ENCODE data around the gene CRYBA2.

Gene CRYBA2

DNA sequence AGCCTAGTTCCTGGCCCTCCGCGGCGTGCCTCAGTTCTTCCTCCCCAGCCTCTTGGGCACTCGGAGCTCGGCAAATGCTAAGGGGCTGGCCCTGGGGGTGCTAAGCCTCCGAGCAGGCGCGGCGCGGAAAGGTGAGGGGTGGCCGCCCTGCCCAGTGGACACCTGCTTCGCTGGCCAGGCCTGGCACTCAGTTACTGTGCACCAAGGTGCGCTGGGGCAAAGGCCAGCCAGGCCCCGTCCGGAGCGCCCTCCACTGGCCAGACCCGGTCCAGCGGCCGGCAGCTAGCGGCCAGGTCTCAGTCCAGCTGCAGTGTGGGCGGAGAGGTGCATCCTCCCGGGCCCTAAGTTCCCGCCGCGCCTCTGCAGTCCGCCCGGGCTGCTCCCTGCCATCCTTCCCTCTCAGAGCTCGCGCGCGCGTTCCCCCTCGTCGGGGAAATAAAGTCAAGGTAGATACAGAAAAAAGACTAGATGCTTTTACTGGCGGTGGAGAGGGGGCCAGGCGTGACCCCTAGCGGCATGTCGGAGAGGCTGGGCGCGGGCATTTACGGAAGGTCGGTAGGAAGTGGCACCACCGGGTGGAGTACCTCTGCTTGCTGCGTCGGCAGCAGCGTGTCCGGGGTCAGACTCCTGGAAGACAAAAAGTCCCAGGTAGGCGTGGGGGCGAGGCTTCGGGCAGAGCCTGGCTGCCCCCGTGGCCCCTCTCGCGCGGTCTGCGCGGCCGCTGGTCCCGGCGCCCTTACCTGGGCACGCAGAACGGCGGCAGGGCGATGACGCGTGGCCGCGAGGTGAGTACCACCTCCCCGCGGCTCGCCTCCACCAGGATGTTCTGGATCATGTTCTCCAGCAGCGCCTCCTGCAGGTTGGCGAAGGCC, 9.4 kb upstream of the CRYBA2 start:
- Histone ChIP-seq H3K9me3 (ENCODE audit: control insufficient read depth, low read length) (no peaks in the 10 kb centered on the region), H3K36me3 (ENCODE audit: control insufficient read depth, insufficient read depth, low read length) (no peaks in the 10 kb centered on the region), H3K9ac (ENCODE audit: low read length) (peak overlapping the region; percentile 91), H3K27me3 (ENCODE audit: control insufficient read depth, insufficient read depth, low read length) (peaks cover 52% of the 10 kb centered on the region), H3K4me1 (ENCODE audit: control insufficient read depth, insufficient read depth, low read length) (peaks cover 39% of the 10 kb centered on the region), H3K4me3 (ENCODE audit: low read length) (peak overlapping the region; percentile 56)

GRCh38 chr2:219001577-219002394, 8.6 kb upstream of the CRYBA2 start:
- peak overlapping the region; percentile 91 for H3K9ac ChIP-seq (ENCODE audit: low read length)
- peak overlapping the region; percentile 84 for H3K4me3 ChIP-seq (ENCODE audit: low read length)
- no peaks in the 10 kb centered on the region for H3K9me3 ChIP-seq (ENCODE audit: control insufficient read depth, low read length)
- peaks cover 45% of the 10 kb centered on the region for H3K4me1 ChIP-seq (ENCODE audit: control insufficient read depth, insufficient read depth, low read length)
- H3K36me3 ChIP-seq (ENCODE audit: control insufficient read depth, insufficient read depth, low read length) = no peaks in the 10 kb centered on the region
- peaks cover 59% of the 10 kb centered on the region for H3K27me3 ChIP-seq (ENCODE audit: control insufficient read depth, insufficient read depth, low read length)

GRCh38 chr2:219001100-219001576, 7.9 kb upstream of the CRYBA2 start:
- Histone ChIP-seq H3K4me1 (ENCODE audit: control insufficient read depth, insufficient read depth, low read length) (peaks cover 52% of the 10 kb centered on the region), H3K36me3 (ENCODE audit: control insufficient read depth, insufficient read depth, low read length) (no peaks in the 10 kb centered on the region), H3K9ac (ENCODE audit: low read length) (peak overlapping the region; percentile 91), H3K27me3 (ENCODE audit: control insufficient read depth, insufficient read depth, low read length) (peaks cover 64% of the 10 kb centered on the region), H3K4me3 (ENCODE audit: low read length) (peak overlapping the region; percentile 84), H3K9me3 (ENCODE audit: control insufficient read depth, low read length) (no peaks in the 10 kb centered on the region)

GRCh38 chr2:219000569-219000960, 7.3 kb upstream of the CRYBA2 start:
- H3K9ac ChIP-seq (ENCODE audit: low read length) = peak overlapping the region; percentile 91
- no peaks in the 10 kb centered on the region for H3K36me3 ChIP-seq (ENCODE audit: control insufficient read depth, insufficient read depth, low read length)
- H3K27me3 ChIP-seq (ENCODE audit: control insufficient read depth, insufficient read depth, low read length) = peaks cover 66% of the 10 kb centered on the region
- H3K4me1 ChIP-seq (ENCODE audit: control insufficient read depth, insufficient read depth, low read length) = peaks cover 57% of the 10 kb centered on the region
- peak overlapping the region; percentile 84 for H3K4me3 ChIP-seq (ENCODE audit: low read length)
- H3K9me3 ChIP-seq (ENCODE audit: control insufficient read depth, low read length) = no peaks in the 10 kb centered on the region

- peaks cover 66% of the 10 kb centered on the region for H3K27me3 ChIP-seq (ENCODE audit: control insufficient read depth, insufficient read depth, low read length)
- peak overlapping the region; percentile 84 for H3K4me3 ChIP-seq (ENCODE audit: low read length)
- no peaks in the 10 kb centered on the region for H3K9me3 ChIP-seq (ENCODE audit: control insufficient read depth, low read length)
- peaks cover 58% of the 10 kb centered on the region for H3K4me1 ChIP-seq (ENCODE audit: control insufficient read depth, insufficient read depth, low read length)
- peak overlapping the region; percentile 91 for H3K9ac ChIP-seq (ENCODE audit: low read length)
- no peaks in the 10 kb centered on the region for H3K36me3 ChIP-seq (ENCODE audit: control insufficient read depth, insufficient read depth, low read length)
These were observed 6.8 kb upstream of the CRYBA2 start for GRCh38 chr2:218999881-219000568.

- H3K27me3 ChIP-seq (ENCODE audit: control insufficient read depth, insufficient read depth, low read length) = peaks cover 70% of the 10 kb centered on the region
These were observed 6.0 kb upstream of the CRYBA2 start for GRCh38 chr2:218999021-218999880.

DNA sequence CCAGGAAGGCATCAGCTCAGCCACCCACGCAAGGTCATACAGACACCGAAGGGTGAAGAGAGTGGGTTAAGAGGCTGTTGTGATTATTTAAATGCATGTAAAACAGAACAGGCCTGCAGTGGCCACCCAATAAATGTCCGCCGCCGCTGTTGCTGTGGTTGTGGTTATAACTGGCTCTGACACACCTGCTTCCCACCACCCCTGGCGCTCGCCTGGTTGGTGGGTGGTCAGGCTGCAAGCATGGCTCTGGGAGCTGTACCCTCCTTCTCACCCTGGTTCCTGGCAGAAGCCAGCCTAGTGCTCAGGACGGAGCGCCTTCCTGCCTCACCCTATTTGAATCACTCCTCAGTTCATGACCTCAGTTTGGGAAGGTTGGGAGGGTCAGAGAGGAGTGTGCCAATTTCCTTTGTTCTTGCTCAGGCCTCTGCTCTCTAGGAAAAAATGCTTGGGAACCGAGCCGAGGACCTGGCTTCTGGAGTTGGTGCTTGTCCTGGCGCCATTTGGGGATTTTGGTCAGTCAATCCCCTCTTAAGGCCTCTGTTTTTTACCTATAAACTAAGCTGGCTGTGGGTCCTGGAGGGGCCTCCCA, 5.3 kb upstream of the CRYBA2 start:
- peaks cover 65% of the 10 kb centered on the region for H3K4me1 ChIP-seq (ENCODE audit: control insufficient read depth, insufficient read depth, low read length)
- H3K4me3 ChIP-seq (ENCODE audit: low read length) = no peak overlapping the region
- H3K9me3 ChIP-seq (ENCODE audit: control insufficient read depth, low read length) = no peaks in the 10 kb centered on the region
- peaks cover 70% of the 10 kb centered on the region for H3K27me3 ChIP-seq (ENCODE audit: control insufficient read depth, insufficient read depth, low read length)
- H3K9ac ChIP-seq (ENCODE audit: low read length) = no peak overlapping the region
- H3K36me3 ChIP-seq (ENCODE audit: control insufficient read depth, insufficient read depth, low read length) = no peaks in the 10 kb centered on the region

More at GRCh38 chr2:218999021-218999880, 6.0 kb upstream of the CRYBA2 start:
- H3K4me1 ChIP-seq (ENCODE audit: control insufficient read depth, insufficient read depth, low read length) = peaks cover 58% of the 10 kb centered on the region
- no peak overlapping the region for H3K4me3 ChIP-seq (ENCODE audit: low read length)
- H3K36me3 ChIP-seq (ENCODE audit: control insufficient read depth, insufficient read depth, low read length) = no peaks in the 10 kb centered on the region
- H3K9ac ChIP-seq (ENCODE audit: low read length) = no peak overlapping the region
- no peaks in the 10 kb centered on the region for H3K9me3 ChIP-seq (ENCODE audit: control insufficient read depth, low read length)

DNA sequence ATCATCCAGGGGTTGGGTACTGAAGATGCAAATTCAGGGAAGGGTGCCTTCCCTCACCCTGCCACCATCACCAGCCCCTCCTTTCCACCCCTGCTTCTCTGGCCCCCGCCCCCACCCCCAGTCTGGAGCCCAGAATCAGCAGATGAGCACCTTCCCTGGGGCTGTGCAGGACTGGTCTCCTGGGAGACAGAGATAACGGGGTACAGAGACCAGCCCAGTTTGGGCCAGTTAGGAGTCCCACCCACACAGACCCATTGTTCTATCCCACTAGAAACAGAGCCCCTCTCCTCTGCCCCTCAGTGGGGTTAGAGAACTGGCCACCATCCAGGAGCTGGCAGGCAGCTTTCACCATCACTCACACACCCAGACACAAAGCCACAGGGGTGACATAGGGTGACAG, 4.5 kb upstream of the CRYBA2 start:
- Histone ChIP-seq H3K9ac (ENCODE audit: low read length) (no peak overlapping the region), H3K36me3 (ENCODE audit: control insufficient read depth, insufficient read depth, low read length) (no peaks in the 10 kb centered on the region), H3K9me3 (ENCODE audit: control insufficient read depth, low read length) (no peaks in the 10 kb centered on the region), H3K4me1 (ENCODE audit: control insufficient read depth, insufficient read depth, low read length) (peaks cover 71% of the 10 kb centered on the region), H3K4me3 (ENCODE audit: low read length) (no peak overlapping the region), H3K27me3 (ENCODE audit: control insufficient read depth, insufficient read depth, low read length) (peaks cover 71% of the 10 kb centered on the region)

DNA sequence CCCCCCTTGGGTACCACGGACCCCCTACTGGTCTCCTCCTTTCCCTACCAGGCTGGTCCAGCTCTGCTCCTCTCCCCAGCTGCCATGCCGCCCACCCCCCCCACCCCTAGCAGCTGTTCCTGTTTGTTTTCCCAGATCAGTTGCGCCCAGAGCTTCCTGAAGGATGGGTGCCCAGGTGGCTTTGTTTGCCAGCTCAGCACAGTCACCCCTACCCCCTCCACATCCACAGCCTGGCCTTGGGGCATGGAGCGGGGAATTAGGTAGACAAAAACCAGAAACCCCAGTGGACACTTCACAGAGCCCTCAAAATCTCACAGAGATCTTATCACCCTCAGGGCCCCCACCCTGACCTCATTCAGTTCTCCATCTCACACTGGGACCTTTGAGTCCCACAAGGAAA, 3.7 kb upstream of the CRYBA2 start:
- peaks cover 65% of the 10 kb centered on the region for H3K4me1 ChIP-seq (ENCODE audit: control insufficient read depth, insufficient read depth, low read length)
- H3K9ac ChIP-seq (ENCODE audit: low read length) = peak overlapping the region; percentile 56
- H3K27me3 ChIP-seq (ENCODE audit: control insufficient read depth, insufficient read depth, low read length) = peaks cover 71% of the 10 kb centered on the region
- H3K36me3 ChIP-seq (ENCODE audit: control insufficient read depth, insufficient read depth, low read length) = no peaks in the 10 kb centered on the region
- H3K4me3 ChIP-seq (ENCODE audit: low read length) = no peak overlapping the region
- H3K9me3 ChIP-seq (ENCODE audit: control insufficient read depth, low read length) = no peaks in the 10 kb centered on the region

GRCh38 chr2:218995972-218996711, 2.9 kb upstream of the CRYBA2 start:
- Histone ChIP-seq H3K27me3 (ENCODE audit: control insufficient read depth, insufficient read depth, low read length) (peaks cover 79% of the 10 kb centered on the region), H3K9me3 (ENCODE audit: control insufficient read depth, low read length) (no peaks in the 10 kb centered on the region), H3K4me1 (ENCODE audit: control insufficient read depth, insufficient read depth, low read length) (peaks cover 64% of the 10 kb centered on the region), H3K9ac (ENCODE audit: low read length) (peak overlapping the region; percentile 56), H3K36me3 (ENCODE audit: control insufficient read depth, insufficient read depth, low read length) (no peaks in the 10 kb centered on the region), H3K4me3 (ENCODE audit: low read length) (peak overlapping the region; percentile 22)
